ENCODE results near the gene SRSF4.

- TF ChIP-seq CTCF (IDR thresholded peaks at IDR 0.05; ENCODE audit: low read length) (peak; percentile 66), EZH2 (IDR thresholded peaks at IDR 0.05; ENCODE audit: borderline replicate concordance, low read length) (no peak)
Measured at GRCh38 chr1:29197590-29197924, 15.9 kb upstream of the SRSF4 start.
